ENCODE measurements around the gene MTX1. TPM values are rescaled to one million over a fixed set of nuclear protein-coding genes. Genes with fewer than 3 reads are reported as not detected.
A peak's percentile ranks its signal among the peaks of the same experiment; 100 is the strongest.

Gene MTX1, protein sequence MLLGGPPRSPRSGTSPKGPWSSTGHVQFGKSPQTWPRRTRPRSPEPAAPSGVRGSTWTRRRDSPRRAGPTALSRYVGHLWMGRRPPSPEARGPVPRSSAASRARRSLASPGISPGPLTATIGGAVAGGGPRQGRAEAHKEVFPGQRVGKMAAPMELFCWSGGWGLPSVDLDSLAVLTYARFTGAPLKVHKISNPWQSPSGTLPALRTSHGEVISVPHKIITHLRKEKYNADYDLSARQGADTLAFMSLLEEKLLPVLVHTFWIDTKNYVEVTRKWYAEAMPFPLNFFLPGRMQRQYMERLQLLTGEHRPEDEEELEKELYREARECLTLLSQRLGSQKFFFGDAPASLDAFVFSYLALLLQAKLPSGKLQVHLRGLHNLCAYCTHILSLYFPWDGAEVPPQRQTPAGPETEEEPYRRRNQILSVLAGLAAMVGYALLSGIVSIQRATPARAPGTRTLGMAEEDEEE
- 16.6 and 32.2 TPM in 2 replicates for total RNA-seq (2011; cell fraction: chromatin; rRNA removed; ENCODE audit: low replicate concordance)
- total RNA-seq (2011; cell fraction: nucleolus; rRNA removed): 41.9 and 55.9 TPM in 2 replicates
- total RNA-seq (2011; cell fraction: nucleoplasm; rRNA removed): 26.1 and 28.5 TPM in 2 replicates
- total RNA-seq (2014; rRNA removed): 98.4 and 165 TPM in 2 replicates
- 37.3 and 44.6 TPM in 2 replicates for total RNA-seq (2014; rRNA removed; fragmentation: Illumina TruSeq; extraction: Trizol)
- 65.1 and 66.9 TPM in 2 replicates for total RNA-seq (2015; rRNA removed; fragmentation: Illumina TruSeq; extraction: Trizol)
- 73.8 and 83.3 TPM in 2 replicates for total RNA-seq (2021)
- 65.8 and 73.3 TPM in 2 replicates for polyA plus RNA-seq (2011; rRNA removed)
- polyA plus RNA-seq (2011; cell fraction: cytosol; rRNA removed): 102 and 177 TPM in 2 replicates
- polyA plus RNA-seq (2011; cell fraction: nucleus; rRNA removed): 65.2 and 88.3 TPM in 2 replicates
- polyA plus RNA-seq (2012): 79.8 and 86.4 TPM in 2 replicates
- polyA plus RNA-seq (2014; fragmentation: Illumina TruSeq; extraction: Trizol): 80.0 and 88.4 TPM in 2 replicates
- 10 to 100 TPM; 29.1 to 66.3 TPM for polyA plus RNA-seq (2014; fragmentation: Nextera tagmentation; extraction: Ambion mirVana)
- 83.5 and 90.5 TPM in 2 replicates for polyA plus RNA-seq (2014; rRNA removed)
- 25.2 and 38.9 TPM in 2 replicates for polyA minus RNA-seq (2011; rRNA and poly(A)+ RNA removed)
- polyA minus RNA-seq (2011; cell fraction: cytosol; rRNA and poly(A)+ RNA removed): 35.6 and 41.5 TPM in 2 replicates
- 26.3 and 28.4 TPM in 2 replicates for polyA minus RNA-seq (2011; cell fraction: nucleus; rRNA and poly(A)+ RNA removed)
- Bru-seq, nascent RNA: percentile 84 among the genes with signal in this experiment
- BruChase-seq, experiment 1, labeled RNA remaining after a 2-hour chase: percentile 67 among the genes with signal in this experiment
- percentile 68 among the genes with signal in this experiment for BruChase-seq, experiment 2, labeled RNA remaining after a 6-hour chase
- long read RNA-seq, experiment 1, transcript MTX1-201 (7 exons, 1,441 nt): minor isoform, 14 of 175 reads
- long read RNA-seq, experiment 1, transcript MTX1-202 (8 exons, 1,632 nt): major isoform, 134 of 175 reads
- long read RNA-seq, experiment 1, partial matches to known transcripts: 15 of 175 reads
- long read RNA-seq, experiment 1, other reads (novel, unspliced or antisense): 8 of 175 reads
- long read RNA-seq, experiment 2, transcript MTX1-202 (8 exons, 1,632 nt): major isoform, 95 of 112 reads
- long read RNA-seq, experiment 2, partial matches to known transcripts: 6 of 112 reads
- long read RNA-seq, experiment 2, other reads (novel, unspliced or antisense): 7 of 112 reads
- long read RNA-seq, experiment 3, transcript MTX1-201 (7 exons, 1,441 nt): minor isoform, 11 of 111 reads
- long read RNA-seq, experiment 3, transcript MTX1-202 (8 exons, 1,632 nt): major isoform, 93 of 111 reads
- long read RNA-seq, experiment 3, partial matches to known transcripts: 1 of 111 reads
- long read RNA-seq, experiment 3, other reads (novel, unspliced or antisense): 6 of 111 reads

DNA sequence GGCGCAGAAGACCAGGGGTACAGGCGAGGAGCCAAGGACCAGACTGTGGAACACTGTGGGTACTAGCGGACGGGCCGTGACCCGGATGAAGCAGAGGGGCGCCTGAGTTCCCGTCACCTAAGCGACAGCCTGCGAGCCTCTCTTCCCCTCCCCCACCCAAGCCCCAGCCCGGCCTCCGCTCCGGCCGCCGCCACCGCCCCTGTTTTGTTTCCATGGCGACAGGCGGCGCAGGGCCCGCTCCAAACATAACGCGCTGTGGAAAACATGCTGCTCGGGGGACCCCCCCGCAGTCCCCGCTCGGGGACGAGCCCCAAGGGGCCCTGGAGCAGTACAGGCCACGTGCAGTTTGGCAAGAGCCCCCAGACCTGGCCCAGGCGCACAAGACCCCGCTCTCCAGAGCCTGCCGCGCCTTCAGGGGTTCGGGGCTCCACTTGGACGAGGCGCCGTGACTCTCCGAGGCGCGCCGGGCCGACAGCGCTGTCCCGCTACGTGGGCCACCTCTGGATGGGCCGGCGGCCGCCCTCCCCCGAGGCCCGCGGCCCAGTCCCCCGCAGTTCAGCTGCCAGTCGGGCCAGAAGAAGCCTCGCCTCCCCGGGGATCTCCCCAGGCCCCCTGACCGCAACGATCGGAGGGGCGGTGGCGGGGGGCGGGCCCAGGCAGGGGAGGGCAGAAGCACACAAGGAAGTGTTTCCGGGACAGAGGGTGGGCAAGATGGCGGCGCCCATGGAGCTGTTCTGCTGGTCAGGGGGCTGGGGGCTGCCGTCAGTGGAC lies at the start of gene MTX1:
Gene MTX1 (plus strand): TSS at position 155 of the 771 bp plus-strand sequence. CDS start 110 bp downstream, at position 265.
- H4K20me1 ChIP-seq (replicated peaks; ENCODE audit: control insufficient read depth, insufficient read depth, low read length): no peaks in the 10 kb centered on the region
- H3K4me2 ChIP-seq (ENCODE audit: insufficient read depth, low read length): peak within 1 kb of the TSS; percentile 100
- H3K79me2 ChIP-seq (ENCODE audit: control insufficient read depth, insufficient read depth, low read length): peaks cover 18% of the 10 kb centered on the region
- DNase-seq (ENCODE audit: extremely low read depth in 1 of 4, low spot score in 3 of 4) (peak; percentile 90 to 95 (median 92)), ATAC-seq (peak; percentile 93), FAIRE-seq (peak; percentile 73)
- H3K9ac ChIP-seq (ENCODE audit: insufficient read depth in 1 of 2, low read depth in 2 of 2, low read length in 2 of 2): peak within 1 kb of the TSS; percentile 100
- in situ Hi-C loops (cut with MboI) (loop anchor here (5.0 kb wide), 1 partner anchor 389 kb away; no protein-coding TSS in a partner anchor), intact Hi-C loops (cut with micrococcal nuclease) (no loop called here)
- H3K9me1 ChIP-seq (ENCODE audit: control insufficient read depth, insufficient read depth, low read length): no peaks in the 10 kb centered on the region
- ChIA-PET CTCF (ENCODE audit: low intra/inter-chr PET ratio) (interaction anchor here (0.6 kb wide), 2 partner anchors 17 to 36 kb away, joined by 3 read pairs; partner anchors contain the start of gene KRTCAP2), POLR2A (interaction anchor here (0.8 to 2.2 kb wide), 6 partner anchors 10 to 35 kb away, joined by 3 to 10 read pairs (median 3); no protein-coding TSS in a partner anchor)
- H2AFZ ChIP-seq (ENCODE audit: low read depth, low read length): peak within 1 kb of the TSS; percentile 95
- no peaks in the 10 kb centered on the region for H3K27me3 ChIP-seq (ENCODE audit: control insufficient read depth in 2 of 2, insufficient read depth in 2 of 2, low read length in 2 of 2)
- H3K9me3 ChIP-seq (replicated peaks; ENCODE audit: control insufficient read depth, insufficient read depth, low read depth, low read length): peaks cover 3% of the 10 kb centered on the region; the same call in 1 of the 2 replicates
- peaks cover 22% of the 10 kb centered on the region; the same call in 2 of the 3 replicates for H3K36me3 ChIP-seq (ENCODE audit: control insufficient read depth, insufficient read depth, low read length)
- H3K4me1 ChIP-seq (replicated peaks in 1 of 2; ENCODE audit: control insufficient read depth in 2 of 2, insufficient read depth in 2 of 2, low read length in 2 of 2): peaks cover 19 to 30% of the 10 kb centered on the region in 2 experiments
- peak within 1 kb of the TSS; percentile 97 for H3K27ac ChIP-seq (ENCODE audit: extremely low read depth, low read depth, low read length)
- under 1% methylated on average over 28 of the region's 64 CpGs for WGBS (ENCODE audit: insufficient coverage, low coverage, missing lambda C conversion rate)
- peak within 1 kb of the TSS; percentile 100 for H3K4me3 ChIP-seq
- no TSS peak for BruUV-seq (replicated peaks)
- TF ChIP-seq ZNF175 (CRISPR knock-in tag; IDR thresholded peaks at IDR 0.05; ENCODE audit: low read depth) (peak; percentile 72; the same call in 1 of the 2 replicates), CBX5 (IDR thresholded peaks at IDR 0.05; ENCODE audit: borderline replicate concordance, low read depth) (no peak), MTA2 (IDR thresholded peaks at IDR 0.05; ENCODE audit: low read depth) (peak; percentile 41), ZSCAN32 (CRISPR knock-in tag; IDR thresholded peaks at IDR 0.05) (no peak), LEF1 (IDR thresholded peaks at IDR 0.05) (peak; percentile 79), SMARCA4 (IDR thresholded peaks at IDR 0.05) (0 out of 2 replicates have a peak, but pooled peaks have one; percentile 26), PHF8 (IDR thresholded peaks at IDR 0.05; ENCODE audit: borderline replicate concordance, low read length) (peak; percentile 95), NFRKB (IDR thresholded peaks at IDR 0.05; ENCODE audit: low read depth) (0 out of 2 replicates have a peak, but pooled peaks have one; percentile 75)
- TF ChIP-seq, protein P1, sequence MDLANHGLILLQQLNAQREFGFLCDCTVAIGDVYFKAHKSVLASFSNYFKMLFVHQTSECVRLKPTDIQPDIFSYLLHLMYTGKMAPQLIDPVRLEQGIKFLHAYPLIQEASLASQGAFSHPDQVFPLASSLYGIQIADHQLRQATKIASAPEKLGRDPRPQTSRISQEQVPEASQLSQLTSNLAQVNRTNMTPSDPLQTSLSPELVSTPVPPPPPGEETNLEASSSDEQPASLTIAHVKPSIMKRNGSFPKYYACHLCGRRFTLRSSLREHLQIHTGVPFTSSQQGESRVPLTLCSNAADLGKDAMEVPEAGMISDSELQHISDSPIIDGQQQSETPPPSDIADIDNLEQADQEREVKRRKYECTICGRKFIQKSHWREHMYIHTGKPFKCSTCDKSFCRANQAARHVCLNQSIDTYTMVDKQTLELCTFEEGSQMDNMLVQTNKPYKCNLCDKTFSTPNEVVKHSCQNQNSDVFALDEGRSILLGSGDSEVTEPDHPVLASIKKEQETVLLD (IDR thresholded peaks at IDR 0.05): 0 out of 2 replicates have a peak, but pooled peaks have one; percentile 30

All from K562 (cell line).